NCI-H146 treated with DMSO at 0.1 percent for 48 hours (cell line): ENCODE data around the gene ZNF649.
"Not testable (repeated sequence)": the region's sequence is repeated elsewhere in the genome, so short reads cannot be mapped to it uniquely, and the experiment has no call there.

ENCODE experiments used
- DNase-seq: peaks from one replicate; lab custom pipeline; 2025; ENCODE audit not compliant: unreplicated experiment; lab: John Stamatoyannopoulos, UW

Gene ZNF649

DNA sequence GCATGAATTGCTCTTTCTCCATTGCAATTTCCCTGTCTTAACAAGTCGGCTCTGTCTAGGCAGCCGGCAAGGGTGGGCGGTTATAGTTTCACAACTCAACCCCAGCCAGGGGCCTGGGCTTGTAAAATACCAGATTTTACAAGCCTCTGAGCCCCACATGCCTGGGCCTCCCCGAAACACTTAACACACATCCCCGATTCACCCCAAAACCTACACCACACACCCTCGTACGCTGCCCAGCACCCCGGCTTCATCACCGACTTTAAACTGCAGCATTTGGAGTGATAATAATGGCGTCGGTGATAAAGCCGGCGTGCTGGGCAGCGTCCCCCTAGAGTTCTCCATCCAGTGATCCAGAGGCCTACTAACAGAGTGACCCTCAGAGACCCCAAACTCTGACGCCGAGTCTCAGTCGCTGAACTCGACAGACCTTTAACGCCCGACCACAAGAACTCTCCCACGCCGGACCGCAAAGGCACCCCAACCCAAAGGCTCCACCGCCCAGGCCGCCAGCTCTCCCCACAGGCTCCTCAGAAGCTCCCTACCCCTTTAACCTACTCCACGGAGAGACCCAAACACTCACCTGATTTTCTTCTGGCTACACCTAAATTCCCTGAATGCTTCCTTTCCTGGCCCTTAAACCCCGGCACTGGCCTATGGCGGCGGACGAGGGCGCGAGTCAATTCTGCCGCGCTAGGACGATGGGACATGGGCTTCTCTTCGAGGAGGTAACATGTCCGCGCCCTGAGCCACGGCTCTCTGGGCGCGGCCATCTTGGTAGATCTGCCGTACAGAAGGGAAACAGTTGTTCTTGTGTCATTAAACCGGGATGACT is at the start of gene ZNF649:
Gene ZNF649 (minus strand): TSS at position 687 of the 835 bp plus-strand sequence. CDS start 4,910 bp downstream, outside the sequence.
- peak; percentile 67 for DNase-seq

DNA sequence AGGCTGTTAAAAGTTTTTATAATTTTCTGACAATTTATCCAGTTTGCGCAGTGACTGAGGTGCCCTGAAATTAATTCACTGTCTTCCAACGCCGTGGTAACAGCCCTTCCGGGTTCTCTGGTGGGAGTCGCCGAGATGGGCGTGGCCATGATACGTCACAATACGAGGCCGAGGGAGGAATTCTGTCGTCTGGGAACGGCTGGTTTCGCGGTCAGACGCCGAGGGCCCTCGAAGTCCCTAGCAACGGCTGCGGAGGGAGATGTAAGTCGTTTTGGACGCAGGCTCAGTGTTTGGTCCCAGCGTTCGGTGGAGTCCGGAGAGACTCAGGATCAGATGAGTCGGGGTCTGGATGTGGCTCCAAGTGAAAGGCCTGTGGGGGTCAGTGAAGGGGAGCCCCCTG is 44.2 kb upstream of the ZNF649 start:
- DNase-seq: no peak

DNA sequence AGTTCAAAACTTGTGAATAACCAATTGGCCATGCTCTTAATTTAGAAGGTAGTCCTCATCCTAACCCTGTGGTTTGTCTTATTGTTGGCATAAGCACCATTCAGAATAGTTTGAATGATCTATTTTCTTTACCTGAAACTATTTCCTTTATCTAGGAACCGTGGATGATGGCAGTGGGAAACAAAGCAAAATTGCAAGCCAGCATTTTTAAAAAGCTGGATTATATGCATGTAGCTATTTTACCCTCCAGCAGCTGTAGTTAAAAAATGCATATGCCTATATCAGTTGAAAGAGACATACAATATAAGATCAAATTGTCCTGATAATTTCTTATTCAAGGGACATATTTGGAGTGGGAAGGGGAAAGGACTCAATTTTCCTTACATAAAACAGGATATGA is 41.8 kb upstream of the ZNF649 start:
- DNase-seq: no peak

DNA sequence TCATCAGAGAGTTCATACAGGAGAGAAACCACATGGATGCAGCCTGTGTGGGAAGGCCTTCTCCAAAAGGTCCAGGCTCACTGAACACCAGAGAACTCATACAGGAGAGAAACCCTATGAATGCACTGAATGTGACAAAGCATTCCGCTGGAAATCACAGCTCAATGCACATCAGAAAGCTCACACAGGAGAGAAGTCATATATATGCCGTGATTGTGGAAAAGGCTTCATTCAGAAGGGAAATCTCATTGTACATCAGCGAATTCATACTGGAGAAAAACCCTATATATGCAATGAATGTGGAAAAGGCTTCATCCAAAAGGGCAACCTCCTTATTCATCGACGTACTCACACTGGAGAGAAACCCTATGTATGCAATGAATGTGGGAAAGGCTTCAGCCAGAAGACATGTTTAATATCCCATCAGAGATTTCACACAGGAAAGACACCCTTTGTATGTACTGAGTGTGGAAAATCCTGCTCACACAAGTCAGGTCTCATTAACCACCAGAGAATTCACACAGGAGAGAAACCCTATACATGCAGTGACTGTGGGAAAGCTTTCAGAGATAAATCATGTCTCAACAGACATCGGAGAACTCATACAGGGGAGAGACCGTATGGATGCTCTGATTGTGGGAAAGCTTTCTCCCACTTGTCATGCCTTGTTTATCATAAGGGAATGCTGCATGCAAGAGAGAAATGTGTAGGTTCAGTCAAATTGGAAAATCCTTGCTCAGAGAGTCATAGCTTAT is 40.2 kb upstream of the ZNF649 start:
- DNase-seq: no peak

DNA sequence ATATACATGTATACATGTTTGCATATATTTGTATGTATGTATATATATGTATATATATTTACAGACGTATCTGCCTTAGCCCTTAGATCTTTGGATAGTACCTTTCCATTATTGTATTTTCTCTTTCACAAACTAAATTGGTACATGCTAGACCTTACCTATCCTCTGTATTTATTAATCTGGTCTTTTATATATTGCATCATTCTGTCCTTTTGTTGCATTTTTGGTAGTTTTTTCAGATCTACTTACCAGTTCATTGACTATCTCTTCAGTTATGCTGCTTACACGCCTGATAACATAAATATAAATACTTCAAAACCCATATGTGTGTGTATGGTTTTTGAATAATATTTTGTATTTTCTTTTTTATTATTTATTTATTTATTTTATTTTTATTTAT is 34.1 kb upstream of the ZNF649 start:
- DNase-seq: no peak

DNA sequence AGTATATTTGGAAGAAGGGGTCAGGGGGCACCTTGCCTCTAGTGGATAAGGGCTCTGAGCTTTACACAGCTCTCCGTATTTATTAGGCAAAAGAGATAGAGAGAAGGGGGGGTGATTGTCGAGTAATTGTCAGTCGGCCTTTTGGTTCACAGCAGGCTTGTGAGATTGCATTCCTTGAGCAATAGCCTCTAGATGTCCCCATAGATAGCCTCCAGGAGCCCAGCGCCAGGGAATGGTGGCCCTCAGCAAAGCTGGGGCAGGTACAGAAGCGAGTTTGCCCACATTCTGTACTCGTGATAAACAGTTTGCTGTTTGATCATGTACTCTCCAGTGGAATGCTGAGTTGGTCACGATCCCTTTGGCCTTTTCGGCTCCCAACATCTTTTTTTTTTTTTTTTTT is 27.1 kb upstream of the ZNF649 start:
- DNase-seq: no peak

DNA sequence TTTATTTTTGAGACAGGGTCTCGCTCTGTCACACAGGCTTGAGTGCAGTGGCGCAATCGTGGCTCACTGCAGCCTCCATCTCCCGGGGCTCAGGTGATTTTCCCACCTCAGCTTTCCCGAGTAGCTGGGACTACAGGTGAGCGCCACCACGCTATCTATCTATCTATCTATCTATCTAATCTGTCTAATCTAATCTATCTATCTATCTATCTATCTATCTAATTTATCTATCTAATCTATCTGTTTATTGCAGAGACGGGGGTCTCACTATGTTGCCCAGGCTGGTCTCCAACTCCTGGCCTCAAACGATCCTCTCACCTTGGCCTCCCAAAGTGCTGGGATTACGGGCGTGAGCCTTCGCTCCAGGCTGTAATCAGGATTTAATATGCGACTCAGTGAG is 23.0 kb upstream of the ZNF649 start:
- DNase-seq: no peak

DNA sequence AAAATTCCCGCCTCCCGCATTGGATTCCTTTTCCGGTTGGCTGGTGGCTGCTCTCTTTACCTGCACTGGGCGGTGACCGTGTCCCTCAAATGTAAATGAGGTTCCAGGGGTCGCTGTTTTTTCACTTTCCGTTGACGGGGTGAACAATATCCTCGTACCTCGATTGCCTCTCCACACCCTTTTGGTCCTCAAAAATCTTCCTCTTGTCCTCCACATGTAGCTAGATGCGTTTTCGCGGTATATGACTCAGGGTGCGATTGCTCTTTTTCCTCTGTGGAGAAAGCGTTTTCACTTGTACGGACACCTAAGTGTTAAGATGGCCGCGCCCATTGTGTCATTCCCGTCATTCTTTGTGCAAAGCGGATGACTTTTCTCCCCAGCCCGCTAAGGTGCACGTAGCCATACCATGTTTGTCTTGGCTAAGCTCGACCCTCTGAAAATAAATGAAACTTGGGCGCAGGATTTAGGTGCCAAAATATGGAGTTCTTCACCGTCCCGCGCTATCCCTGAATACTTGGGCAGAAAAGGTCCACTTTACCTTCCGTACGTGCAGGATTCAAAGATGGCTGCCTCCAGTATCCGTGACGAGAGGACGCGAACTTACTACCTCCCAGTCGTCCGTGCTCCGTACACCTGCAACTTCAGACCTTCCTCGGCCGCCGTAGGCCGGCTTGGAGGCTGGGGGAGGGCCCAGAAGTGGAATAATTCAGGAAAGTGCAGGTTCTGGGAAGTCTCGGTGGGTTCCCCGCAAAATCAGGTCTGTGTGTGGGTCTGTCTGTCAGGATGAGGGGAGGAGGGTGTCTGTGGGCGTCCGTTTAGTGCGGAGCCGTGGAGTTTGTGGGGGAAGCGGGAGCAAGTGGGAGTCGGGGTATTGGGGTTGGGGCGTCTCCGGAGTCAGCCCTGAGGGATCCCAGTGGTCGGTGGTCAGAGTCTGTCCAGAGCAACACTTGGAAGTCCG is 22.2 kb upstream of the ZNF649 start, which contains the start of gene ZNF613:
Gene ZNF613 (plus strand): TSS at position 689 of the 958 bp plus-strand sequence. CDS start 8,749 bp downstream, outside the sequence.
- peak; percentile 96 for DNase-seq

DNA sequence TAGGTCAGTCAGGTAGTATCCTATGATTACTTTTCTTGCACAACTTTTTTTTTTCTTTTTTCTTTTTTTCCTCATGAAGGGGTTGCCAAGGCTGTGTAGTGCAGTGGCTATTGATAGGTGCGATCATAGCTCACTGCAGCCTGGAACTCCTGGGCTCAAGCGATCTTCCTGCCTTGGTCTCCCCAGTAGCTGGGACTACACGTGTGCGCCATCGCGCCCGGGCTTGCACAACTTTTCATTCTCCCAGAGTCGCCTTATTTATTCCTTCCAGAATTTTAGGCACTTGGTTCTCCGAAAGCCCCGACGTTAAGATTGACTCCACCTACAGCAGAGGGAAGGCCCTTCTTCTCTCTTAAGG is 21.6 kb upstream of the ZNF649 start:
- DNase-seq: no peak

DNA sequence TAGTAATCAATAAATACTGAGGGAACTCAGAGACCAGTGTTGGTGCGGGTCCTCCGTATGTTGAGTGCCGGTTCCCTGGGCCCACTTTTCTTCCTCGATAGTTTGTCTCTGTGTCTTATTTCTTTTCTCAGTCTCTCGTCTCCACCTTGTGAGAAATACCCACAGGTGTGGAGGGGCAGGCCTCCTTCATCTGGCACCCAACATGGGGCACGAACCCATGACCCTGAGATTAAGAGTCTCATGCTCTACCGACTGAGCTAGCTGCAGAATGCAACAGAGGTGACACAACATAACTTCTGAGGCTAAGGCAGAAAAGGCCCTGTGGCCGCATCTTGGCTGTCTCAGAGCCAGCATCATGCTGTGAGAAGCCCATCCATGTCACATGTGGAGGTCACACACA is 17.1 kb upstream of the ZNF649 start:
- DNase-seq: no peak

DNA sequence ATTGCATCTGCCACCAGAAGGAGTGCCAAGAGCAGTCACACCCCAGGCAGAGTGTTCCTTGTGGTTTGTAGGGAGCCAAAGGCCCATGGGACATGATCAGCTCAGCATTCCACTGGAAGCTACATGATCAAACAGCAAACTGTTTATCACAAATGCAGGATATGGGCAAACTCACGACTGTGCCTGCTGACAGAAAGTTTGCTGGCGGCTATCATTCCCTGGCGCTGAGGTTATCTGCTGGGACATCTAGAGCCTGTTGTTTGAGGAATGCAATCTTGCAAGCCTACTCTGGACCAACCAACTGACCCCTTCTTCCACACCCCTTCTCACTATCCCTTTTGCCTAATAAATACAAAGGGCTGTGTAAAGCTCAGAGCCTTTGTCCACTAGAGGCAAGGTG is 14.8 kb upstream of the ZNF649 start:
- no peak for DNase-seq

DNA sequence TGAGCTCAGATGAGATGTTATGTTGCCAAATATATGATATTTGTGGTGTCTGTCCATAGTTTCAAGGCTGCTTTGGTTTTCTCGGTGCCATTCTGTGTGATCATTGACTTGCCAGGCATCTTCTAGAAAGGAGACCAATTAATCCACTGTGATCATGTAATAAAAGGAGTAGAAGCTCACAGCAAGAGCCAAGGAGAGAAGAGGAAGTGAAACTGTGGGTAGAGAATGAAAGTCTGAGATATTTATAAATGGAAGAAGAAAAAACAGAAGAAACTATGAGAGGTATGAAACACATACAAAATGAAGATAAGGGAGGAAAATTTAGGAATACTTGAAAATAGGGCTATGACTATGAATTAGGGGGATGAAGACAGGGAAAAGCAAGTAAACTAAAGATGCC is 11.3 kb upstream of the ZNF649 start:
- DNase-seq: no peak

DNA sequence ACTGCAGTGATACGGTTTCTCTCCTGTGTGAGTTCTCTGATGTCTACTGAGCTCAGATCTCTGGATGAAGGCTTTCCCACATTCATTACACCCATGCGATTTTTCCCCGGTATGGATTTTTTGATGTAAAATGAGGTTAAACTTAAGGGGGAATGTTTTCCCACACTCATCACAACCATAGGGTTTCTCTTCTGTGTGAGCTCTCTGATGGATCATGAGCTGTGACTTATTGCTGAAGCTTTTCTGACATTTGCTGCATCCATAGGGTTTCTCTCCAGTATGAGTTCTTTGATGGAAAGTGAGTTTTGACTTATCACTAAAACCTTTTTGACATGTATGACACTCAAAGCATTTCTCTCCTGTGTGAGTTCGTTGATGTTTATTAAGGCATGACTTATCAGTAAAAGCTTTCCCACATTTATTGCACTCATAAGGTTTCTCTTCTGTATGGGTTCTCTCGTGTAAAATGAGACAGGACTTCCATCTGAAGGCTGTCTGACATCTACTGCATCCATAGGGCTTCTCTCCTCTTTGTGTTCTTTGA is 10.6 kb upstream of the ZNF649 start:
- no peak for DNase-seq

DNA sequence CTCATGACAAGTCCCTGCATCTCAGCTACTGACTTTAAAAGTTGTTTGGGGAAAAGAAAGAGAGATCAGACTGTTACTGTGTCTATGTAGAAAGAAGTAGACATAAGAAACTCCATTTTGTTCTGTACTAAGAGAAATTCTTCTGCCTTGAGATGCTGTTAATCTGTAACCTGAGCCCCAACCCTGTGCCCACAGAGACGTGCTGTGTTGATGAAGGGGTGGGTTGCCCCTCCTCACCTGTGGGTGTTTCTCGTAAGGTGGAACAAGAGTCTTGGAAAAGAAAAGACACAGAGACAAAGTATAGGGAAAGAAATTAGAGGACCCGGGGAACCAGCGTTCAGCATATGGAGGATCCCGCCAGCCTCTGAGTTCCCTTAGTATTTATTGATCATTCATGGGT is 3.2 kb upstream of the ZNF649 start:
- DNase-seq: not testable (repeated sequence)

DNA sequence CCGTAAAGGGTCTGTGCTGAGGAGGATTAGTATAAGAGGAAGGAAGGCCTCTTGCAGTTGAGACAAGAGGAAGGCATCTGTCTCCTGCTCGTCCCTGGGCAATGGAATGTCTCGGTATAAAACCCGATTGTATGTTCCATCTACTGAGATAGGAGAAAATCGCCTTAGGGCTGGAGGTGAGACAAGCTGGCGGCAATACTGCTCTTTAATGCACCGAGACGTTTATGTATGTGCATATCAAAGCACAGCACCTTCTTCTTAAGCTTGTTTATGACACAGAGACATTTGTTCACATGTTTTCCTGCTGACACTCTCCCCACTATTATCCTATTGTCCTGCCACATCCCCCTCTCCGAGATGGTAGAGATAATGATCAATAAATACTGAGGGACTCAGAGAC is 1.3 kb upstream of the ZNF649 start:
- DNase-seq: not testable (repeated sequence)

DNA sequence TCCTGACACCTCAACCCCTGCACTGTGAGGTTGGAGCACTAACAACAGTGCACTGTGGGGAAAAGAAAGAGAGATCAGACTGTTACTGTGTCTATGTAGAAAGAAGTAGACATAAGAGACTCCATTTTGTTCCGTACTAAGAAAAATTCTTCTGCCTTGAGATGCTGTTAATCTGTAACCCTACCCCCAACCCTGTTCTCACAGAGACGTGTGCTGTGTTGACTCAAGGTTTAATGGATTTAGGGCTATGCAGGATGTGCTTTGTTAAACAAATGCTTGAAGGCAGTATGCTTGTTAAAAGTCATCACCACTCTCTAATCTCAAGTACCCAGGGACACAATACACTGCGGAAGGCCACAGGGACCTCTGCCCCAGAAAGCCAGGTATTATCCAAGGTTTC is 822 bp upstream of the ZNF649 start:
- not testable (repeated sequence) for DNase-seq

DNA sequence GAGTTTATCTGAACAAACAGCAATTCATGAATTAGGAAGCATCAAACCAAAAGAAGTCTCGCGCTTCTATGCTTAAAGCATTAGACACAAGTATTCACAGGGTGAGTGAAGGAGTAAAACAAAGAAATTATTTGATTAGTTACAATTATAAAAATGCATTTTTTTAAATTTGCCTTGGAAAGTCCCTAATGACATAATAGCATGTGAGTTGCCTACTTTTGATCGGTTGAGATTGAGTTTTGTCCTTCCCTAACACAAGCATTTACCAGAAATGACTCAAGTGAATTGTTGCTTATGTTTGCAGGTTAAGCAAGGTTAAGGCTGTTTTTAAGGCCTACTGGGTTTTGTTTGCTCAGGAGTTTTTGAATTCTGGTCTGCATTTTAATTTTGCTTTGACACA is 389 bp upstream of the ZNF649 start:
- no peak for DNase-seq

DNA sequence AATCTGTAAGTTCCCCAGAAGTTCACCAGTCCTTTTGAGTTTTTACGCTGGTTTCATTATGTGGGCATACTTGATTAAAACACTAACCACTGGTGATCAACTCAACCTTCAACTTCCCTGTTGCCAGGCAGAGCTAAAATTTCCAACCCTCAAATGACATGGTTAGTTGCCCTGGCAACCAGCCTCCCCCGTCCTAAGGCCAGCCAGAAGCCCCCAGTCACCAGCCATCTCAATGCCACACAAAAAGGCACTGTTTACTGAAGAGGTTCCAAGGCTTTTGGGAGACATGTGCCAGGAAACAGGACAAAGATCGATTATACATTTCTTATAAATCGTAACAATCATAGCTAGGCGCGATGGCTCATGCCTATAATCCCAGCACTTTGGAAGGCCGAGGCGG is 1.6 kb downstream of the ZNF649 start:
- DNase-seq: no peak

DNA sequence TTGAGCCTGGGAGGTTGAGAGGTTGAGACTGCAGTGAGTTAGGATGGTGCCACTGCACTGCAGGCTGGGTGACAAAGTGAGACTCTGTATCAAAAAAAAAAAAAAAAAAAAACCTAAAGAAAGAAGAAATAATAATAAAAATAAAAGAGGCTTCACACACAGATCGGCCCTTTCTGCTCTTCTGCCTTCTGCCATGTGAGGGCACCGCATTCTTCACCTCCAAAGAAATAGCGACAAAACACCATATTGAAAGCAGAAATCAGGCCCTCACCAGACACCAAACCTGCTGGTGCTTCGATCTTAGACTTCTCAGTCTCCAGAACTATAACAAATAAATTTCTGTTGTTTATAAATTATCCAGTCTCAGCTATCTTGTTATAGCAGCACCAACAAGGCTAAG is 3.0 kb downstream of the ZNF649 start:
- no peak for DNase-seq

DNA sequence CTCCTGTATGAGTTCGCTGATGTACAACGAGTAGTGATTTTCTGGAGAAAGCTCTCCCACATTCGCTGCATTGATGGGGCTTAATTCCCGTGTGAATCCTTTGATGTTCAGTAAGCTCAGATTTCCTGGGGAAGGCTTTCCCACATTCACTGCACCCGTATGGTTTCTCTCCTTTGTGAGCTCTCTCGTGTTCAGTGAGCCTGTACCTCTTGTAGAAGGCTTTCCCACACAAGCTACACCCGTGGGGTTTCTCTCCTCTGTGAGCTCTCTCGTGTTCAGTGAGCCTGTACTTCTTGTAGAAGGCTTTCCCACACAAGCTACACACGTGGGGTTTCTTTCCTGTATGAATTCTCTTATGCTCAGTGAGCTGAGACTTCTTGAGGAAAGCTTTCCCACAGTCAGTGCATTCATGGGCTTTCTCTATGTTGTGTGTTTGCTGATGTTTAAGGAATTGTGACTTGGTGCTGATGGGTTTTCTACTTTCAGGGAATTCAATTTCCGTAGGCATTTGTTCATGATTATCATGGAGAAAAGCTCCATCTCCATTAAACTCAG is 13.5 kb downstream of the ZNF649 start:
- no peak for DNase-seq

DNA sequence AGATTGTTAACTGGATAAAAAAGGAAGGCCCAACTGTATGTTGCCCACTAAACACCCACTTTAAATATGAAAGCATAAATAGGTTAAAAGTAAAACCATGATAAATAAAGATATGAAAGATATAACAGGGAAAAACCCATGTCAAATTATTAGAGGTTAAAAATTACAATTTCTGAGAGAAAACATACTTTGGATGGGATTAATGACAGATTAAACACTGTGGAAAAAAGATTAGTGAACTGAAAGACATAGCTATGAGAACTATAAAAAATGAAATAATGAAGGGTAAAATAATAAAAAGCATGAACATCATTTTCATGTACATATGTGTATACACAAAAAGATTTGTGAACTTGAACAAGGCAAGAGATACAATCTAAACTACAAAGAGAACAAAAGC is 14.9 kb downstream of the ZNF649 start:
- DNase-seq: no peak
